Panc1 (cell line): ENCODE results near the gene BBIP1. TPM values are rescaled to one million over a fixed set of nuclear protein-coding genes. Genes with fewer than 3 reads are reported as not detected.

Source experiments
- ATAC-seq: fragments of 200-7000 bp; cut with Tn5 transposase; 2 replicates; pipeline ENCODE4 v1.9.1; 2020; ENCODE audit warnings: mild to moderate bottlenecking, moderate library complexity
- BruUV-seq: library from RNA; stranded (reverse); fragments of 400-500 nt; replicated peaks from 2 replicates; lab custom pipeline; 2021; lab: Mats Ljungman, UMichigan
- CTCF ChIA-PET: fragments of 300-600 bp; sonication (Branson Sonifier 250); formaldehyde crosslinking; loops from one replicate; lab custom pipeline; 2022; ENCODE audit warnings: antibody characterized with exemption; lab: Charles Lee
- POLR2A ChIA-PET: fragments of 300-600 bp; sonication (Branson Sonifier 250); formaldehyde crosslinking; loops from one replicate; lab custom pipeline; 2022; ENCODE audit warnings: antibody characterized with exemption; lab: Charles Lee
- DNase-seq: peaks from one replicate; pipeline ENCODE4 v3.0.0-alpha.2; 2010; ENCODE audit warnings: low read depth, low spot score
- H3K27ac ChIP-seq: 2 replicates; pipeline ENCODE4 v1.5.1; 2011; ENCODE audit warnings: mild to moderate bottlenecking, low read length, inconsistent platforms
- H3K27me3 ChIP-seq: fragments of 200-500 bp; sonication (Bioruptor generic); 2 replicates; pipeline ENCODE4 v1.6.0; 2014; ENCODE audit warnings: low read length, inconsistent platforms; ENCODE audit not compliant: control insufficient read depth, insufficient read depth
- H3K36me3 ChIP-seq: fragments of 200-500 bp; sonication (Bioruptor generic); 2 replicates; pipeline ENCODE4 v1.5.1; 2014; ENCODE audit warnings: inconsistent platforms, mild to moderate bottlenecking, low read length, moderate library complexity; ENCODE audit not compliant: control insufficient read depth, insufficient read depth
- H3K4me1 ChIP-seq: 2 replicates; pipeline ENCODE4 v1.5.1; 2011; ENCODE audit warnings: inconsistent platforms, mild to moderate bottlenecking, low read length, moderate library complexity; ENCODE audit not compliant: control insufficient read depth, insufficient read depth
- H3K4me3 ChIP-seq, 2 experiments: 2 replicates each; pipeline ENCODE4 v1.5.1; 2011 to 2012; ENCODE audit warnings: low read depth in 2 of 2, low read length in 2 of 2, mild to moderate bottlenecking in 2 of 2, inconsistent platforms in 1 of 2, moderate library complexity in 1 of 2
- H3K9me3 ChIP-seq: fragments of 200-500 bp; sonication (Bioruptor generic); 2 replicates; pipeline ENCODE4 v1.5.1; 2014; ENCODE audit warnings: low read depth, mild to moderate bottlenecking, inconsistent platforms, low read length, moderate library complexity; ENCODE audit not compliant: control insufficient read depth, insufficient read depth
- POLR2AphosphoS5 ChIP-seq: IDR thresholded peaks from 2 replicates; pipeline ENCODE4 v1.6.1; 2012; ENCODE audit warnings: mild to moderate bottlenecking, low read depth, low read length, moderate library complexity
- SIN3A ChIP-seq: IDR thresholded peaks from 2 replicates; pipeline ENCODE4 v1.6.1; 2012; ENCODE audit warnings: low read depth, mild to moderate bottlenecking, low read length, moderate library complexity, borderline replicate concordance; ENCODE audit not compliant: insufficient read depth
- TCF7L2 ChIP-seq: IDR thresholded peaks from 2 replicates; pipeline ENCODE4 v1.6.1; 2011; ENCODE audit warnings: mild to moderate bottlenecking, low read depth, low read length, inconsistent platforms
- in situ Hi-C: cut with HindIII; loops from 2 replicates; pipeline ENCODE4 v1.10.0; 2016; ENCODE audit warnings: low sequenced_read_pairs, low pct_unique_long_range_greater_than_20kb
- intact Hi-C: fragments of 100-400 bp; cut with micrococcal nuclease; formaldehyde crosslinking; loops from one replicate; pipeline ENCODE4 v1.10.0; 2022; ENCODE audit not compliant: unreplicated experiment
- total RNA-seq: library from RNA; stranded (reverse); gene quantifications from one replicate; pipeline ENCODE4 v1.2.1, GENCODE V29; 2021; ENCODE audit not compliant: unreplicated experiment
- TF ChIP-seq, protein P1 (sequence below), 2 experiments: IDR thresholded peaks; 2 replicates each; pipeline ENCODE4 v1.6.1; 2011 to 2012; ENCODE audit warnings: low read depth in 2 of 2, control low read depth in 1 of 2, low read length in 1 of 2, mild to moderate bottlenecking in 1 of 2, moderate library complexity in 1 of 2; ENCODE audit not compliant: insufficient read depth in 1 of 2
- TF ChIP-seq, protein P2 (sequence below): fragments of 450-650 bp; IDR thresholded peaks from 2 replicates; pipeline ENCODE4 v1.5.1; 2017; ENCODE audit warnings: mild to moderate bottlenecking

Gene BBIP1
- total RNA-seq, 1 experiment from 2014 or later, result 55.2 TPM

DNA sequence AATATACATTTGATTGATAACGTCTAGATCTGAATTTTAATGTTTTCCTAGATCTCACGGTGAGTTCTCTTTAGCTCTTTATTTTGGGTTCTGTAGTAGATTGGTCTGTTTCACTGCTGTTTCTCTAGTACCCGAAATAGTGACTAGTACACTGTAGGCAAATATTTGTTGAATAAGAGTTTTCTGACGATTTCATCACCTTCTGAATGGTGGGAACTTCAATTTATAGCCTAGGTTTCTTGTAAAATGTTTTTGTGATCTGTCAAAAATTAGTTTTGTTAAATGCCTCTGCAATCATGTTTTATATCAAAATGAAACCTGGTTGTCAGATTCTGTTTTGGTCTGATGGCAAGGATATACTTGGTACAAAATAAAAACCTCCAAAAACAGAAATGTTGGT lies 37.1 kb downstream of the BBIP1 start:
- no peak for TF ChIP-seq POLR2AphosphoS5
- no peak for TF ChIP-seq TCF7L2
- TF ChIP-seq, protein P1, sequence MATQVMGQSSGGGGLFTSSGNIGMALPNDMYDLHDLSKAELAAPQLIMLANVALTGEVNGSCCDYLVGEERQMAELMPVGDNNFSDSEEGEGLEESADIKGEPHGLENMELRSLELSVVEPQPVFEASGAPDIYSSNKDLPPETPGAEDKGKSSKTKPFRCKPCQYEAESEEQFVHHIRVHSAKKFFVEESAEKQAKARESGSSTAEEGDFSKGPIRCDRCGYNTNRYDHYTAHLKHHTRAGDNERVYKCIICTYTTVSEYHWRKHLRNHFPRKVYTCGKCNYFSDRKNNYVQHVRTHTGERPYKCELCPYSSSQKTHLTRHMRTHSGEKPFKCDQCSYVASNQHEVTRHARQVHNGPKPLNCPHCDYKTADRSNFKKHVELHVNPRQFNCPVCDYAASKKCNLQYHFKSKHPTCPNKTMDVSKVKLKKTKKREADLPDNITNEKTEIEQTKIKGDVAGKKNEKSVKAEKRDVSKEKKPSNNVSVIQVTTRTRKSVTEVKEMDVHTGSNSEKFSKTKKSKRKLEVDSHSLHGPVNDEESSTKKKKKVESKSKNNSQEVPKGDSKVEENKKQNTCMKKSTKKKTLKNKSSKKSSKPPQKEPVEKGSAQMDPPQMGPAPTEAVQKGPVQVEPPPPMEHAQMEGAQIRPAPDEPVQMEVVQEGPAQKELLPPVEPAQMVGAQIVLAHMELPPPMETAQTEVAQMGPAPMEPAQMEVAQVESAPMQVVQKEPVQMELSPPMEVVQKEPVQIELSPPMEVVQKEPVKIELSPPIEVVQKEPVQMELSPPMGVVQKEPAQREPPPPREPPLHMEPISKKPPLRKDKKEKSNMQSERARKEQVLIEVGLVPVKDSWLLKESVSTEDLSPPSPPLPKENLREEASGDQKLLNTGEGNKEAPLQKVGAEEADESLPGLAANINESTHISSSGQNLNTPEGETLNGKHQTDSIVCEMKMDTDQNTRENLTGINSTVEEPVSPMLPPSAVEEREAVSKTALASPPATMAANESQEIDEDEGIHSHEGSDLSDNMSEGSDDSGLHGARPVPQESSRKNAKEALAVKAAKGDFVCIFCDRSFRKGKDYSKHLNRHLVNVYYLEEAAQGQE (IDR thresholded peaks at IDR 0.05; ENCODE audit: insufficient read depth in 1 of 2, low read depth in 2 of 2, low read length in 1 of 2), result no peak
- TF ChIP-seq SIN3A, result no peak
- TF ChIP-seq, protein P2, sequence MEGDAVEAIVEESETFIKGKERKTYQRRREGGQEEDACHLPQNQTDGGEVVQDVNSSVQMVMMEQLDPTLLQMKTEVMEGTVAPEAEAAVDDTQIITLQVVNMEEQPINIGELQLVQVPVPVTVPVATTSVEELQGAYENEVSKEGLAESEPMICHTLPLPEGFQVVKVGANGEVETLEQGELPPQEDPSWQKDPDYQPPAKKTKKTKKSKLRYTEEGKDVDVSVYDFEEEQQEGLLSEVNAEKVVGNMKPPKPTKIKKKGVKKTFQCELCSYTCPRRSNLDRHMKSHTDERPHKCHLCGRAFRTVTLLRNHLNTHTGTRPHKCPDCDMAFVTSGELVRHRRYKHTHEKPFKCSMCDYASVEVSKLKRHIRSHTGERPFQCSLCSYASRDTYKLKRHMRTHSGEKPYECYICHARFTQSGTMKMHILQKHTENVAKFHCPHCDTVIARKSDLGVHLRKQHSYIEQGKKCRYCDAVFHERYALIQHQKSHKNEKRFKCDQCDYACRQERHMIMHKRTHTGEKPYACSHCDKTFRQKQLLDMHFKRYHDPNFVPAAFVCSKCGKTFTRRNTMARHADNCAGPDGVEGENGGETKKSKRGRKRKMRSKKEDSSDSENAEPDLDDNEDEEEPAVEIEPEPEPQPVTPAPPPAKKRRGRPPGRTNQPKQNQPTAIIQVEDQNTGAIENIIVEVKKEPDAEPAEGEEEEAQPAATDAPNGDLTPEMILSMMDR, result no peak
- no peaks in the 10 kb centered on the region for H3K27me3 ChIP-seq
- H3K4me3 ChIP-seq, result no peak overlapping the region
- H3K36me3 ChIP-seq, result 0 out of 2 replicates have a peak, but pooled peaks cover 1% of the 10 kb centered on the region
- no TSS peak for BruUV-seq
- ChIA-PET POLR2A (interaction anchor here (0.6 kb wide), 1 partner anchor 1589 kb away, joined by 3 read pairs; no protein-coding TSS in a partner anchor), CTCF (interaction anchor here (0.6 kb wide), 1 partner anchor 9 kb away, joined by 3 read pairs; no protein-coding TSS in a partner anchor)
- intact Hi-C loops (no loop called here), in situ Hi-C loops (no loop called here)
- H3K4me1 ChIP-seq, result peaks cover 11% of the 10 kb centered on the region; the same call in 1 of the 2 replicates
- ATAC-seq, result no peak
- H3K27ac ChIP-seq, result no peak overlapping the region
- no peak for DNase-seq
- H3K9me3 ChIP-seq, result no peaks in the 10 kb centered on the region

DNA sequence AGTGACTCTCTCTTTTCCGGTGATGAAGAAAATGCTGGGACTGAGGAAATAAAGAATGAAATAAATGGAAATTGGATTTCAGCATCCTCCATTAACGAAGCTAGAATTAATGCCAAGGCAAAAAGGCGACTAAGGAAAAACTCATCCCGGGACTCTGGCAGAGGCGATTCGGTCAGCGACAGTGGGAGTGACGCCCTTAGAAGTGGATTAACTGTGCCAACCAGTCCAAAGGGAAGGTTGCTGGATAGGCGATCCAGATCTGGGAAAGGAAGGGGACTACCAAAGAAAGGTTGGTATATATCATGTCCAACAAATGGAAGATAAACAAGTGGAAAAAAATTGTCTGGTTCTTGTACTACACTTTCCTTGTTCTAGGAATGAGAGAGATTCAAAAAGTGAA lies 37.7 kb downstream of the BBIP1 start:
- BruUV-seq, result no TSS peak
- Histone ChIP-seq H3K4me1 (peaks cover 11% of the 10 kb centered on the region; the same call in 1 of the 2 replicates), H3K4me3 (no peak overlapping the region), H3K27ac (no peak overlapping the region; the same call in 1 of the 2 replicates), H3K36me3 (0 out of 2 replicates have a peak, but pooled peaks cover 3% of the 10 kb centered on the region), H3K9me3 (no peaks in the 10 kb centered on the region), H3K27me3 (no peaks in the 10 kb centered on the region)
- intact Hi-C loops (no loop called here), in situ Hi-C loops (no loop called here)
- ChIA-PET CTCF (no interaction called here), POLR2A (no interaction called here)
- TF ChIP-seq TCF7L2 (no peak), POLR2AphosphoS5 (no peak), SIN3A (no peak)
- TF ChIP-seq, protein P1 (IDR thresholded peaks at IDR 0.05; ENCODE audit: insufficient read depth in 1 of 2, low read depth in 2 of 2, low read length in 1 of 2), result no peak
- TF ChIP-seq, protein P2, result no peak
- ATAC-seq, result no peak
- DNase-seq, result no peak
